ENCODE measurements around the gene KCNJ6. TPM values are rescaled to one million over a fixed set of nuclear protein-coding genes. Genes with fewer than 3 reads are reported as not detected.

The KCNJ6 gene
- total and polyA plus RNA-seq, 2 of the 8 experiments (the other 6 are each of a cell fraction or from before 2014, with no cell fraction given) = 0.51 to 1.2 TPM

- TF ChIP-seq POU5F1 (IDR thresholded peaks at IDR 0.05; ENCODE audit: low read depth, low read length) = no peak
These were observed 127.8 kb downstream of the KCNJ6 start (continued) for GRCh38 chr21:37788503-37788902.
